H7 (cell line): ENCODE results near the gene LPCAT1. TPM values are rescaled to one million over a fixed set of nuclear protein-coding genes. Genes with fewer than 3 reads are reported as not detected.

Source experiments
- DNase-seq: peaks from one replicate; pipeline ENCODE4 v3.0.0; 2012
- H3K27me3 ChIP-seq: 2 replicates; pipeline ENCODE4 v1.6.0; 2011; ENCODE audit warnings: mild to moderate bottlenecking, low read length; ENCODE audit not compliant: control insufficient read depth, insufficient read depth
- H3K36me3 ChIP-seq: replicated peaks from 2 replicates; pipeline ENCODE4 v1.5.1; 2011; ENCODE audit warnings: low read length; ENCODE audit not compliant: control insufficient read depth, insufficient read depth
- H3K4me3 ChIP-seq: 2 replicates; pipeline ENCODE4 v1.5.1; 2011; ENCODE audit warnings: low read depth, mild to moderate bottlenecking, control low read depth, low read length, moderate library complexity; ENCODE audit not compliant: insufficient read depth
- total RNA-seq: library from RNA; depleted of rRNA; stranded (reverse); fragments of >200 nt; shearing (Covaris generic); gene quantifications from 2 replicates; pipeline ENCODE4 v1.2.3, GENCODE V29; 2014

Gene LPCAT1
- total RNA-seq, 1 experiment from 2014 or later: 77.5 TPM

GRCh38 chr5:1421521-1422341 lies 102.0 kb downstream of the LPCAT1 start:
- H3K36me3 ChIP-seq: no peaks in the 10 kb centered on the region
- no peak overlapping the region for H3K4me3 ChIP-seq
- no peak for DNase-seq

GRCh38 chr5:1420211-1421195 lies 103.3 kb downstream of the LPCAT1 start:
- no peaks in the 10 kb centered on the region for H3K36me3 ChIP-seq
- DNase-seq: no peak
- H3K4me3 ChIP-seq: no peak overlapping the region
- H3K27me3 ChIP-seq: no peaks in the 10 kb centered on the region

More at GRCh38 chr5:1421521-1422341, 102.0 kb downstream of the LPCAT1 start:
- H3K27me3 ChIP-seq: no peaks in the 10 kb centered on the region

- no peak for DNase-seq
- Histone ChIP-seq H3K36me3 (no peaks in the 10 kb centered on the region), H3K27me3 (no peaks in the 10 kb centered on the region), H3K4me3 (no peak overlapping the region)
Observed at GRCh38 chr5:1419476-1420210, 104.1 kb downstream of the LPCAT1 start.

GRCh38 chr5:1418921-1419280 lies 104.9 kb downstream of the LPCAT1 start:
- no peaks in the 10 kb centered on the region for H3K36me3 ChIP-seq
- H3K27me3 ChIP-seq: no peaks in the 10 kb centered on the region
- no peak overlapping the region for H3K4me3 ChIP-seq
- no peak for DNase-seq

GRCh38 chr5:1418238-1418920 lies 105.4 kb downstream of the LPCAT1 start:
- Histone ChIP-seq H3K36me3 (no peaks in the 10 kb centered on the region), H3K27me3 (no peaks in the 10 kb centered on the region), H3K4me3 (no peak overlapping the region)
- DNase-seq: no peak

GRCh38 chr5:1417586-1418225 lies 106.1 kb downstream of the LPCAT1 start:
- H3K4me3 ChIP-seq: no peak overlapping the region
- H3K27me3 ChIP-seq: no peaks in the 10 kb centered on the region
- DNase-seq: no peak
- H3K36me3 ChIP-seq: no peaks in the 10 kb centered on the region

GRCh38 chr5:1416856-1417469 lies 106.8 kb downstream of the LPCAT1 start:
- no peak overlapping the region for H3K4me3 ChIP-seq
- DNase-seq: no peak
- H3K27me3 ChIP-seq: no peaks in the 10 kb centered on the region
- no peaks in the 10 kb centered on the region for H3K36me3 ChIP-seq

- Histone ChIP-seq H3K27me3 (no peaks in the 10 kb centered on the region), H3K4me3 (no peak overlapping the region), H3K36me3 (no peaks in the 10 kb centered on the region)
- DNase-seq: no peak
Observed at GRCh38 chr5:1415626-1416360, 108.0 kb downstream of the LPCAT1 start.

GRCh38 chr5:1415059-1415425 lies 108.7 kb downstream of the LPCAT1 start:
- H3K4me3 ChIP-seq: no peak overlapping the region

GRCh38 chr5:1414311-1415058 lies 109.3 kb downstream of the LPCAT1 start:
- H3K36me3 ChIP-seq: no peaks in the 10 kb centered on the region
- no peak overlapping the region for H3K4me3 ChIP-seq
- no peaks in the 10 kb centered on the region for H3K27me3 ChIP-seq
- DNase-seq: peak; percentile 81

More at GRCh38 chr5:1415059-1415425, 108.7 kb downstream of the LPCAT1 start:
- no peaks in the 10 kb centered on the region for H3K36me3 ChIP-seq
- DNase-seq: no peak
- no peaks in the 10 kb centered on the region for H3K27me3 ChIP-seq

- Histone ChIP-seq H3K36me3 (no peaks in the 10 kb centered on the region), H3K27me3 (no peaks in the 10 kb centered on the region), H3K4me3 (no peak overlapping the region)
- DNase-seq: no peak
Observed at GRCh38 chr5:1413611-1414241, 110.0 kb downstream of the LPCAT1 start.

- Histone ChIP-seq H3K27me3 (no peaks in the 10 kb centered on the region), H3K4me3 (no peak overlapping the region), H3K36me3 (no peaks in the 10 kb centered on the region)
- DNase-seq: no peak
Observed at GRCh38 chr5:1413211-1413610, 110.5 kb downstream of the LPCAT1 start.
